Neural progenitor cell (in vitro differentiated cells): ENCODE data around the gene TLR9.

Experiments used
- EZH2 ChIP-seq: fragments of 200-600 bp; sonication (generic); IDR thresholded peaks from 2 replicates; pipeline ENCODE4 v1.6.1; 2017; ENCODE audit warnings: antibody characterized with exemption, mild to moderate bottlenecking, moderate library complexity
- EZH2phosphoT487 ChIP-seq: fragments of 200-600 bp; sonication (generic); IDR thresholded peaks from 2 replicates; pipeline ENCODE4 v1.6.1; 2017; ENCODE audit warnings: antibody characterized with exemption
- TF ChIP-seq, protein P1 (sequence below): fragments of 200-600 bp; sonication (generic); IDR thresholded peaks from 2 replicates; pipeline ENCODE4 v1.5.1; 2017; ENCODE audit warnings: antibody characterized with exemption, mild to moderate bottlenecking

DNA sequence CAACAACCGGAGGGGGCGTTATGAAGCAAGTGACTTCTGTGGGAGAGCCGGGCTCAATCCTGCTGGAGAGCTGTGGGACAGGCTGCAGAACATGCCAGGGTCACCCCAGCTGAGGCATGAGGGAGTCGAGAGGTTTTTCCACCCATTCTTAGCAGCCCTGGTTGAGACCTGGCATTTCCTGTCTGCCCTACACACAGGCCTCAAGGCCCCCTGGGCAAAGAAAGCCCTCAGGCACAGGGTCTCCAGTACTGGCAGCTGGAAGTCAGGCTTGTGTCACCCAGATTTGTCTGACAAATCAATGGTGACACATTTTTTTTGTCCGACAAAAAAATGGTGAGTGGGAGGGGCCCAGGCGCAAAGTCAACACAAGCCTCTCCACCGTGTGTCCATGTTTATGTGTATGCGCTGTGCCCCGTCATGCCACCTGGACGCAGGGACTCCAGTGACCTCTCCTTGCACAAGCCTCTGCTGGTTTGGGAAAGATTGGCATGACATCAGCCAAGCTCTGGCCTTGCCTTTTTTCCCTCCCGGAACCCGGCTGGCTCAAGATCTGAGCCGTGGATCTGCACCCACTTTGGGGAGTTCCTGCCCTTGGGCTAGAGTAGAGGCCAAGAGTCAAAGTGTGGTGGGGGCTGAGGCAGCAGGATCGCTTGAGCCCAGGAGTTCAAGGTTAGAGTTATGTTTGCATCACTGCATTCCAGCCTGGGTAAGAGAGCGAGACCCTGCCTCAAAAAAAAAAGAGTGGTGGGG, 48.3 kb downstream of the TLR9 start:
- TF ChIP-seq, protein P1, sequence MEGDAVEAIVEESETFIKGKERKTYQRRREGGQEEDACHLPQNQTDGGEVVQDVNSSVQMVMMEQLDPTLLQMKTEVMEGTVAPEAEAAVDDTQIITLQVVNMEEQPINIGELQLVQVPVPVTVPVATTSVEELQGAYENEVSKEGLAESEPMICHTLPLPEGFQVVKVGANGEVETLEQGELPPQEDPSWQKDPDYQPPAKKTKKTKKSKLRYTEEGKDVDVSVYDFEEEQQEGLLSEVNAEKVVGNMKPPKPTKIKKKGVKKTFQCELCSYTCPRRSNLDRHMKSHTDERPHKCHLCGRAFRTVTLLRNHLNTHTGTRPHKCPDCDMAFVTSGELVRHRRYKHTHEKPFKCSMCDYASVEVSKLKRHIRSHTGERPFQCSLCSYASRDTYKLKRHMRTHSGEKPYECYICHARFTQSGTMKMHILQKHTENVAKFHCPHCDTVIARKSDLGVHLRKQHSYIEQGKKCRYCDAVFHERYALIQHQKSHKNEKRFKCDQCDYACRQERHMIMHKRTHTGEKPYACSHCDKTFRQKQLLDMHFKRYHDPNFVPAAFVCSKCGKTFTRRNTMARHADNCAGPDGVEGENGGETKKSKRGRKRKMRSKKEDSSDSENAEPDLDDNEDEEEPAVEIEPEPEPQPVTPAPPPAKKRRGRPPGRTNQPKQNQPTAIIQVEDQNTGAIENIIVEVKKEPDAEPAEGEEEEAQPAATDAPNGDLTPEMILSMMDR: no peak
- TF ChIP-seq EZH2phosphoT487: no peak
- no peak for TF ChIP-seq EZH2
